Islet precursor cell (in vitro differentiated cells): ENCODE results near the gene CORT.
"Not testable (repeated sequence)": the region's sequence is repeated elsewhere in the genome, so short reads cannot be mapped to it uniquely, and the experiment has no call there.

Experiments used
- DNase-seq: peaks from one replicate; pipeline ENCODE4 v3.0.0-alpha.2; 2018

Gene CORT

DNA sequence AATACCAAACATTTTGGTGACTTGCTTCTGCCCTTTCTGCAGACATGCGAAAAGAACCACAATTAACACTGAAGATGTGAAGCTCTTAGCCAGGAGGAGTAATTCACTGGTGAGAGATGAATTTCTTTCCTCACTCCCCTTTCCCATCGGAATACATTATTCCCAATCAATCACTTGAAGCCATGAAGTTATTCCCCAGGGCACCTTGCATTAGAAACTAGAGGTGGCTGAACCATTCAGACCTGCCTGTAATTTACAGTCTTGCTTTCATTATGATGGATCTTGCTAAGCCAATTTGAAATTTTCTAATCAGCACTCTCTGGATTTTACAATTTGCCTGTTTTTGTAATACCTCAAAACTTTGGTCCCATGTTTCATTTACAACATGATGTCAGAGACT is 9.5 kb upstream of the CORT start:
- DNase-seq, result no peak

DNA sequence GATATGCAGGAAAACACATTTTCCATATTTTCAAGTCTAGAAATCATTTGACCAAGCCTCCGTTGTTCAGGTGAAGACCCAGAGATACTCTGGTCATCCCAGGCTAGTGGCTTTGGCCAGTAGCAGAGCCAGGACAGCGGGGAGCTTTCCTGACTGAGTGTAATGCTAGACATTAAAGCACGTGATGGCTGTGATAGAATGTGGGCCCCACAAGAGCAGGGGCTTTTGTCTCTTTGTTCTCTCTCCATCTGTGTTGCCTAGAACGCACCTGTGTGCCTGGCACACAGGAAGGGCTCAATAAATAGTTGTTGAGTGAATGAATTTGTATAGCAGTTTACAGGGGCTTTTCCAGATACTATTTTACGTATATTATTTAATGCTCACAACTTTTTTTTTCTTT is 9.0 kb upstream of the CORT start:
- DNase-seq, result no peak

DNA sequence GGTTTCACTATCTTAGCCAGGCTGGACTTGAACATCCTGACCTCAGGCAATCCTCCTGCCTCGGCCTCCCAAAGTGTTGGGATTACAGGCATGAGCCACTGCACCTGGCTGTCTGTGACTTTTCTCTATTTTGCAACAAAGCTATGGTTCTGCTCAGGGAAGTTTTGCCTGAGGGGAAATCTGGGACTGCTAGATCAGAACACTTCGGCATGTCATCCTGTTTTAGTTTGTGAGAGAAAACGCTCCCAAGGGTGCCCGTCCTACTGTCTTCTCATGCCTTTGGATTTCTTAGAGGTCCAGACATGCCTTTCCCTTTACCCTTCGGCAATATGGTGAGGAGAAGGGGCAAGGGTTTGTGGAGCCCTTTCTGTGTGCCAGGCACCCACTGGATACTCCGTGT is 5.6 kb upstream of the CORT start:
- DNase-seq, result no peak

- no peak for DNase-seq
Measured at GRCh38 chr1:10444795-10445397, 4.9 kb upstream of the CORT start.

DNA sequence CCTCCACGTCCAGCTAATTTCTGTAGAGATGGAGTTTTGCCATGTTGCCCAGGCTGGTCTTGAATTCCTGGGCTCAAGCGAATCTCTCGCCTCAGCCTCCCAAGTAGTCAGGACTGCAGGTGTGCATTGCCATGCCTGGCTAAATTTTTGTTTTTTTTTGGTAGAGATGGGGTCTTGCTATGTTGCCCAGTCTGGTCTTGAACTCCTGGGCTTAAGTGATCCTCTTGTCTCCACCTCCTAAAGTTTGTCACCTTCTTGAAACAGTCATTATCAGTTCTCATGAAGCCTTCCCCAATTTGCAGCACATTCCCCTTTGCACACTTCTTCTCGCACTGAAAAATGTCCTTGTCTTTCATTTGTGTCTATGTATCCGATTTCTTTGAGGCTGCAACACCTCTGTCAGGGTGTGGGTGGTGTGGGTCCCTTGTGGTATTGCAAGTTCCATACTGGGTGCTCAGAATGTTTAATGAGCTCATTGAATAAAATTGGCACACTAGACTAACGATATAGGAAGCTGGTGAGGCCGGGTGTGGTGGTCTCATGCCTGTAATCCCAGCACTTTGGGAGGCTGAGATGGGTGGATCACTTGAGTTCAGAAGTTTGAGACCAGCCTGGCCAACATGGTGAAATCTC is 2.9 kb upstream of the CORT start:
- no peak for DNase-seq

DNA sequence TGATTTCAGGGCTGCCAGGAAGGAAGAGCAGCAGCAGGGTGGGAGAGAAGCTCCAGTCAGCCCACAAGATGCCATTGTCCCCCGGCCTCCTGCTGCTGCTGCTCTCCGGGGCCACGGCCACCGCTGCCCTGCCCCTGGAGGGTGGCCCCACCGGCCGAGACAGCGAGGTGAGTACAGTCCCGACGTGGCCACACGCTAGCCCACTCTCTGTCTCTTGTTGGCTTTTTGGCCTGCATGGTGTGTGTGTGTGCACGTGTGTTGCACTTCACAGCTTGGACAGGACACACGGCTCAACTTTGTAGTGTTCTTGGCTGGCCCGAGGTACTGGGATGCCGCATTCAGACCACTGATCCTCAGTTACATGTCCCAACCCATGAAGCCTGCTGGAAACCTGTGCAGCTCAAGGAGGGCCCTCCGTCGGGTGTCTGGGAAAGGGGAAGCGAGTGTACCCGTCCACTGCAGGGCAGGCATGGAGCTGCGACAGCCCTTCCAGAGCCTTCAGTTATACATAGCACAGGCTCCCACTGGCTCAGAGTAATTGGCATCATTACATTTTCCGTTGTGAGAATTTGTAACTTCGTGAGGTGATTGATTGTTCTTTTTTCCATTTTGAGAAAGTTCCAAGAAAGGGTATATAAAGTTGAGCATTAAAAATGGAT is 454 bp downstream of the CORT start:
- DNase-seq, result no peak

DNA sequence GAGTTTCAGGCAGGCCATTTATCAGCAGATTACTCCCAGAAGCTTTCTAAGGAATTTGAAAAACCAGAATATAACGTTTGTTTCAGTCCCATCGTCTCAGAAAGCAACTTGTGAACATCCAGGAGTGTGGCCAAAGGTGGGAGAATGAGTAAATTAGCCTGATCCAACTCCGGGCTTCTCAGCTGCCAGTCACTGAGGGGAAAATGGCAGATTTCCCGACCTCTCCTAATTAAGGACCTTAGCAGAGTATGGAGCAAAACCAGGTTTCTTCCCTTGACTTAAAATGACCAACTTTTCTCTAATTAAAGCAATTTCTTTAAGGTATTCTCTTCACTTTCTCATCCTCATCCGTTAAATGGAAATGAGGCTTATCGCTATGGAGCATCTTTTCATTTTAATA is 1.0 kb downstream of the CORT start:
- DNase-seq, result no peak

GRCh38 chr1:10451287-10451686 is 1.5 kb downstream of the CORT start:
- DNase-seq, result peak; percentile 67

- no peak for DNase-seq
Measured at GRCh38 chr1:10456048-10456447, 6.2 kb downstream of the CORT start.

DNA sequence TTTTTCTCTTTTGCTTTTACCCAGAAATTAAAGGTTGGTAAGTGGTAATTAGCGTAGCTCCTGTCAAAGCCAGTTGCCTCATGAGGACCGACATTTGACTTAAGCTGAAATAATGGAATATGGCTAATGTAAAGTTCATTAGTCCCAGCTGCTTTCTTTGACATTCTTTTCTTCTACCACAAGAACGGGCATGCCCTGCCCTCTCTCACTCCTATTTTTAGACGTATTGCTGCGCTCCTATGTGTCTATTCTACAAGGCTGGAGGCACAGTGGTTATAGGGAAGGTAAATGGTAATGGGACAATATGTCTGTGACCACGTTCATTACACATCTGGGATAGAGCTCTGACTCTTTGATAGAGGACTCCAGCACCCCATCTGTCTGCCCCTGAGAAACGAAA is 6.8 kb downstream of the CORT start:
- no peak for DNase-seq

DNA sequence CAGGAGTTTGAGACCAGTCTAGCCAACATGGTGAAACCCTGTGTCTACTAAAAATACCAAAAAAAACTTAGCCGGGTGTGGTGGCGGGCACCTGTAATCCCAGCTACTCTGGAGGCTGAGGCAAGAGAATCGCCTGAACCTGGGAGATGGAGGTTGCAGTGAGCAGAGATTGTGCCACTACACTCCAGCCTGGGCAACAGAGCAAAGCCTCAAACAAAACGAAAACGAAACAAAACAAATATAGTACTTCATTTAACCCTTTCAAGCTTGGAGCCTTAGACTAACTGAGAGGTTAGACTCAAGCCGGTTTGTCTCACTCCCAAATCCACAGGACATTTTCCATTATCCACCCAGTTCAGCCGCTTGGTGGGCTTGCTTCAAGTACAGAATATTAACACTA is 7.6 kb downstream of the CORT start:
- DNase-seq, result not testable (repeated sequence)

DNA sequence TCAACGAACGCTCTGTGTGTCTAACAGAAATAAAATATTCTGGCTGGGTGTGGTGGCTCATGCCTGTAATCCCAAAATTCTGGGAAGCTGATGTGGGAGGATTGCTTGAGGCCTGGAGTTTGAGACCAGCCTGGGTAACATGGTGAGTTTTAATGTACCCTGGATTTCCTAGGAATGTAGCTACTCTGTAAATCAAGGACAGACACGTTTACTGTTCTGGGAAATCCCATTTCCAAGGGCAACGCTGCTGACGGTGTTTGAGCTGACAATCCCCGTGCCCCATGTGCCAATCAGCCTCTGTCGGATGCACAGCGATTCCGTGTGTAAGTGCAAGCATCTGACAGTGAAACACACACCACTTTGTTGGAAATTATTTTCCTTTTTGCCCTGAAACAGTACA is 8.0 kb downstream of the CORT start:
- no peak for DNase-seq

GRCh38 chr1:10459184-10459583 is 9.4 kb downstream of the CORT start:
- peak; percentile 66 for DNase-seq

DNA sequence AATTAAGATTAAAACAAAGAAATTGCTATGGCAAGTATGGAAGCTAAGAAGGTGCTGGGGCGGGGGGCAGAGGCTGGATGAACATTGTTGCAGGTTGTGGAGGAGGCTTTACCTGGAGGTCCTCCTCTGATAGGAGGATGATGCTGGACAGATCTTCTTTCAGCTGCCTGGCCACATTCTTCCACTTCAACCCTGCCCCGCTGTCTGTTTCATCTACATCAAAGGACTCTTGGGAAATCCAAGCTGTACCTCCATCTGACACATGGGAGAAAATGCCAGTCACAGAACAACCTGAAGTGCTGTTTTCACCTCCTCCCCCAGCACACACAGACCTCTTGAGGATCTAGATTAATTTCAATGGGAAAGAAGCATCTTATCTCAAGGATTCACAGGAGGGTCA is 17.2 kb downstream of the CORT start:
- DNase-seq, result peak; percentile 56

DNA sequence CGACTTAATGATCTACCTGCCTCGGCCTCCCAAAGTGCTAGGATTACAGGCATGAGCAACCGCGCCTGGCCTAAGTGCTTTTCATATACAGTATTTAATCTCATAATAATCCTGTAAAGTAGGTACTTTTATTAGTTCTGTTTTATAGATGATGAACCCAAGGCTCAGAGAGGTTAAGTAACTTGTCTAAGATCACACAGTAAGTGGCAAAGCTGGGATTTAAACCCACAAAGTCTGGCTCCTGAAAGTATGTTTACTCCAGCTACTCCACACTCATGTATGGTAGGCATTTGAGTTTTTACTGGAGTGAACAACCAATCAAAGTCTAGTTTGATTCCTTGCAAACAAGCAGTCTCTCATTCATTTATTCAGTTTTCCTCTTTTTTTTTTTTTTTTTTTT is 20.2 kb downstream of the CORT start:
- DNase-seq, result no peak

DNA sequence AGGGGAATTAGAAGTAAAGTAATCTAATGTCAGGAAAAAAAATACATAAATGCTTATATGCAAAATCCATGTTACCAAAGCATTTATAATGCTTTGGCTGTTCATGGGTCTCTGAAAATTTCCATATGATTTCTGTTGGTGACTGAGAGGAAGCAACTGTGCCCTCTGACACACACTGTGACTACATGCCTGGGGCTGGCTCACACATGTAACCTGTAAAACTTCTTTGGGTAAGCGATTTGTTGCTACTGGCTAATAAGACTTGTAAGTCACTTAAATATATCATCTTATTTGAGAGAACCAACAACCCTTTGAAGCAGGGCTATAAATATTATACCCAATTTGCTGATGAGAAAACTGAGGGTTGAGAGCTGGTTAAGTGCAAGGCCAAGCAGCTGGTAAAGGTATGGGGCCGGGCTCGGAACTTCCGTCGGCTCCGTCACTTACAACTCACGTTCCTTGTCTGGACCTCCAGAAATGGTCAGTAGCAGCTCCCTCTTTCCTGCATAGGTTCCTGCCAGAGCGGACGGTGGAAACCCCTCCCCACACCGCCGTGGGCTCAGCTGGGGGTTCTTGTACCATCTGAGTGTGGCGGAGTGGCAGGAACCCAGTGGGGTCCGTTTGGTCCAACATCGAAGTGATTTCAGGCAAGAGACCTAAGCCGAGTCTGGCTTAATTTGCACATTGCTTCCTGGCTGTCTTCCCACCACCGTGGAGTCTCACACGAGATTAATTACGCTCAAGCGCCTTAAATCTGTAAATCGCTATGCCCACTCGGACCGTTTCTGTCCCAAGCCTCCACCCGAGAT is 21.8 kb downstream of the CORT start:
- peak; percentile 61 for DNase-seq

DNA sequence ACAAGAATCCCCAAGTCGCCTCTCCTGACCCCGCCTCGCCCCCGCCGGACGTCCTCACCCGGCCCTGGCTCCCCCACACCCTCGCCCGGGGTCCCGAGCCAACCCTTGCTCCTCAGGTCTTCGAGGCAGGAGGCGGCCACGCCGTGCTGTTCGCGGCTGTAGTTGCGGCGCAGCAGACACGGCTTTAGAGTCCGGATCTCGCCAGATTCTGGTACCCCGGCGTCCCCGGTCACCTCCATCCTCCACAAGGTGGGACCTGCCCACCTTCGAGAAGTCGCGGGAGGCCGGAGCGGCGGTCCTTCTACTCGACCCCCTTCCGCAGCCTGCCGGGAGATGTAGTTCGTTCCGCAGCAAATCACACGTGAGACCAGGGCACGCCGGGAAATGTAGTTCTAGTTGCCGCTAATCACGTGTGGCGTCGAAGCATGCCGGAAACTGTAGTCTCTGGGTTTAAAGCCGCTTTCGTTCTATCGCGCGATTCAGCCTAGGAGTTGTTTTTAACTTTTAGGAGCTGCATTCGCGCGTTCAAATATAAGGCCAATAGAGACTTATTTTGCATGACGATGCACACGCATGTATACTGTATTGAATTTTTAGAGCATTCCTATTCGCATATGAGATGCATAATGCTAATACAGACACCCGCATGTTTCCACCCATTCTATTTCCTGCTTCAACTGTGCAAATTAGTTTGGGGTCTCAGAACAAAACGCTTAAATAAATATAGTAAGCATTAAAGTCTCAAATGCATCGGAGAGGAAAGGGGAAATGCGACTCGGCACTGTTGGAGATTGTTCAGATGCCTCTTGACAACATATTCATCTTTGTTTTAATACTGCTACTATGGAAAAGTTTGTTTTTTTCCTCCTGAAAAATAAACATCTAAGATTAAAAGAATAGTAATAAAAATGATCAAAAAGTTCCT is 22.7 kb downstream of the CORT start, which contains the start of gene DFFA:
Gene DFFA, minus strand, starts transcription at position 310 of the 925 bp plus-strand sequence. Its CDS starts 71 bp downstream, at position 239.
- peak; percentile 98 for DNase-seq

DNA sequence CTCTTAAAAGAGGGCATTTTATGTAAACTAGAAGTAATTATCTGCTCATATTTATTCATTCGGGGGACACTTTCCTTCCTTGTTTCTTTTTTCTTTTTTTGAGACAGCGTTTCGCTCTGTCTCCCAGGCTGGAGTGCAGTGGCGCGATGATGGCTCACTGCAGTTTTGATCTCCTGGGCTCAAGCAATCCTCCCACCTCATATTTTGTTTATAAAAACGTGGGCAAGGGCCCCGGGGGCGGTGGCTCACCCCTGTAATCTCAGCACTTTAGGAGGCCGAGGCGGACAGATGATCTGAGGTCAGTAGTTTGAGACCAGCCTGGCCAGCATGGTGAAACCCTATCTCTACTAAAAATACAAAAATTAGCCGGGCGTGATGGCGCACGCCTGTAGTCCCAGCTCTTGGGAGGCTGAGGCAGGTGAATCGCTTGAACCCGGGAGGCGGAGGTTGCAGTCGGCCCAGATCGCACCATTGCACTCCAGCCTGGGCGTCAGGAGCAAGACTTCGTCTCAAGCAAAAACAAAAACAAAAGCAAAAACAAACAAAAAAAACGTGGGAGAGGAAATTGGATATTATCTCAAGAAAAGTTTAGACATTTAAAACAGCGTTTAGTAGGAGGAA is 23.4 kb downstream of the CORT start:
- no peak for DNase-seq

- DNase-seq, result not testable (repeated sequence)
Measured at GRCh38 chr1:10474309-10474612, 24.4 kb downstream of the CORT start.

DNA sequence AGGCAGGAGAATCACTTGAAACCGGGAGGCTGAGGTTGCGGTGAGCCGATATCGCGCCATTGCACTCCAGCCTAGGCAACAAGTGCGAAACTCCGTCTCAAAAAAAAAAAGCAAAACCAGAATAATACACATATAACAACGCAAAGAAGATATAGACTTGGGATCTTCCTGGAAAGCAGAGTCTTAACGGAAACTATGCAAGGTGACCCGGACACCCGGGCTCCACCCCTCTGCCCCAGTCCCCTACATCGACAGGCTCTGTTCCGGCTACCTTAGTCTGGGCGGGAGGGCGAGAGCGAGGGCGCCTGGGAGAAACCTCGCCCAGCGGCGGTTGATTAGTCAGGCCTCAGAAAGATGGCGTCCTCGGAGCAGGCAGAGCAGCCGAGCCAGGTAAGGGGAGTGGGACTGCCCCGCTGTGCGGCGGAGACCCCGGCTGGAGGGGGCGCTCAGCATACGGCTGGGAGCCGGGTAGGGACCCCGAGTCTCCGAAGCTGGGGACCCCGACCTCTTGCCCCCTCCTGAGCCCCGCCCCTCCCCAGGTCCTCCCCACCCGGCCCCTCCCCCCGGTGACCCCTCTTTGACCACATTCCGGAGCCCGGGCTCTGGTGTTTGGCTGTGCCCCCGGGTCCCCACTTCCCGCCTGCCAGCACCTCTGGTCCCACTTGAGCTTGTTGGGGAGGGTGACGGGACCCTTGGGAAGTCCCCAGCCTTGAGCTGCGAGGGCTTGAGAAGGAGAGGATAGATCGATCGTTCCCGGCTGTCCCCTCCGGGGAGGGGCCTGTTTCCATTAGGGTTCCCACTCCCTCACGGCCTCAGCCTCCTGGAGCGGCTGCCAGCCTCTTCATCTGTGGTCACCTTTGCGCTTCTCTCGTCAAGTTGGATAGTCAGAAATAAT is 25.0 kb downstream of the CORT start, which contains the start of gene PEX14:
Gene PEX14, plus strand, starts transcription at position 338 of the 895 bp plus-strand sequence. Its CDS starts 17 bp downstream, at position 355.
- peak; percentile 96 for DNase-seq

DNA sequence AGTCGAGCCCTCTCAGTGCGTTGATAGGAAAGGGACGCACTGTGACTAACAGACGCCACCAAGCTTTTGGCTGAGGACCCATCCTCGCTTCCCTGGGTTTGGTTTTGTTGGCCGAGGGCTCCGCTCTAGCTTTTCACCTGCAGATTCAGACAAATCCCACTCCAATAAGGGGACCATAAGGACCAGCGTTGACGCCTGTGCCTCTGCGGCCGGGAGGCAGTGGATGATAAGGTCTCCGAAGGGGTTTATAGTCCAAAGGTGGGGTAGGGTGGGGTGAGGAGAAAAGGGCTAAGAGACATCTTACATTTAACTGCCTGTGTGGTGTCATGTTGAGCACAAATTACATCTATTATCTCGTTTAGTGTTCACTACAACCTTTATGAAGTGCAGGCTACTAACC is 25.7 kb downstream of the CORT start:
- no peak for DNase-seq
